Neural cell (in vitro differentiated cells): ENCODE data around the gene SLC2A10. TPM values are rescaled to one million over a fixed set of nuclear protein-coding genes. Genes with fewer than 3 reads are reported as not detected.

Experiments
- H2AFZ ChIP-seq: fragments of 200-600, 300-800 bp; sonication (generic), shearing (Covaris generic); 2 replicates; pipeline ENCODE4 v1.6.0; 2014; ENCODE audit warnings: low read depth, mild to moderate bottlenecking, antibody characterized with exemption, low read length, moderate library complexity
- H3F3A ChIP-seq: fragments of 200-600 bp; shearing (Covaris generic); 2 replicates; pipeline ENCODE4 v1.6.1; 2016; ENCODE audit warnings: mild to moderate bottlenecking, moderate library complexity, mixed read lengths, antibody characterized with exemption, low read length; ENCODE audit not compliant: insufficient read depth, poor library complexity, severe bottlenecking
- H3K27ac ChIP-seq: fragments of 200-600, 300-800 bp; sonication (generic), shearing (Covaris generic); 2 replicates; pipeline ENCODE4 v1.5.1; 2014; ENCODE audit warnings: mild to moderate bottlenecking, low read length, moderate library complexity
- H3K27me3 ChIP-seq: fragments of 300-800, 200-600 bp; sonication (generic), shearing (Covaris generic); 2 replicates; pipeline ENCODE4 v1.6.0; 2014; ENCODE audit warnings: mild to moderate bottlenecking, low read depth, low read length, moderate library complexity; ENCODE audit not compliant: insufficient read depth
- H3K36me3 ChIP-seq: fragments of 300-800, 200-600 bp; sonication (generic), shearing (Covaris generic); 2 replicates; pipeline ENCODE4 v1.5.1; 2014; ENCODE audit warnings: mild to moderate bottlenecking, antibody characterized with exemption, low read length, moderate library complexity; ENCODE audit not compliant: insufficient read depth
- H3K4me2 ChIP-seq: fragments of 300-800, 200-600 bp; sonication (generic), shearing (Covaris generic); 2 replicates; pipeline ENCODE4 v1.6.0; 2014; ENCODE audit warnings: mild to moderate bottlenecking, low read length
- H3K4me3 ChIP-seq: fragments of 300-800, 200-600 bp; sonication (generic), shearing (Covaris generic); 2 replicates; pipeline ENCODE4 v1.5.1; 2014; ENCODE audit warnings: mild to moderate bottlenecking, low read length, moderate library complexity
- H3K79me2 ChIP-seq: fragments of 200-600 bp; shearing (Covaris generic); replicated peaks from 2 replicates; pipeline ENCODE4 v1.6.0; 2014; ENCODE audit warnings: mild to moderate bottlenecking, low read length, moderate library complexity; ENCODE audit not compliant: insufficient read depth
- H3K9ac ChIP-seq: fragments of 300-800, 200-600 bp; sonication (generic), shearing (Covaris generic); 2 replicates; pipeline ENCODE4 v1.6.1; 2016; ENCODE audit warnings: mild to moderate bottlenecking, low read length, mixed read lengths
- H3K9me2 ChIP-seq: fragments of 200-600 bp; shearing (Covaris generic); 2 replicates; pipeline ENCODE4 v1.6.1; 2016; ENCODE audit warnings: mild to moderate bottlenecking, low read length, mixed read lengths; ENCODE audit not compliant: insufficient read depth
- H3K9me3 ChIP-seq: fragments of 200-600, 300-800 bp; sonication (generic), shearing (Covaris generic); 2 replicates; pipeline ENCODE4 v1.6.1; 2016; ENCODE audit warnings: mild to moderate bottlenecking, mixed run types, low read length, moderate library complexity, mixed read lengths
- H4K20me1 ChIP-seq: fragments of 200-600 bp; shearing (Covaris generic); 2 replicates; pipeline ENCODE4 v1.6.1; 2016; ENCODE audit warnings: mild to moderate bottlenecking, mixed run types; ENCODE audit not compliant: insufficient read depth
- EP300 ChIP-seq: fragments of 450-650 bp; conservative IDR thresholded peaks from 2 replicates; pipeline ENCODE4 v1.6.1; 2014; ENCODE audit warnings: antibody characterized with exemption, mild to moderate bottlenecking, moderate library complexity; ENCODE audit not compliant: poor library complexity, severe bottlenecking
- EZH2 ChIP-seq: fragments of 200-600, 300-800 bp; shearing (Covaris generic), sonication (generic); IDR thresholded peaks from 2 replicates; pipeline ENCODE4 v1.6.1; 2014; ENCODE audit warnings: antibody characterized with exemption, low read length, borderline replicate concordance, mild to moderate bottlenecking; ENCODE audit not compliant: insufficient read depth, poor library complexity, severe bottlenecking
- MXI1 ChIP-seq: fragments of 450-650 bp; conservative IDR thresholded peaks from 2 replicates; pipeline ENCODE4 v1.6.1; 2014; ENCODE audit warnings: antibody characterized with exemption, mild to moderate bottlenecking; ENCODE audit not compliant: poor library complexity, severe bottlenecking
- POLR2AphosphoS5 ChIP-seq: IDR thresholded peaks from 2 replicates; pipeline ENCODE4 v1.6.1; 2012
- RAD21 ChIP-seq: fragments of 450-650 bp; conservative IDR thresholded peaks from 2 replicates; pipeline ENCODE4 v1.6.1; 2014; ENCODE audit warnings: antibody characterized with exemption, mild to moderate bottlenecking, moderate library complexity
- SMC3 ChIP-seq: fragments of 450-650 bp; conservative IDR thresholded peaks from 2 replicates; pipeline ENCODE4 v1.6.1; 2014; ENCODE audit warnings: antibody characterized with exemption, mild to moderate bottlenecking, moderate library complexity; ENCODE audit not compliant: poor library complexity
- TAF1 ChIP-seq: IDR thresholded peaks from 2 replicates; pipeline ENCODE4 v1.6.1; 2012; ENCODE audit warnings: low read depth
- polyA plus RNA-seq: library from polyadenylated mRNA; depleted of rRNA; stranded (reverse); fragments of >200 nt; gene quantifications from 2 replicates; pipeline ENCODE4 v1.2.3, GENCODE V29; 2014
- TF ChIP-seq, protein P1 (sequence below): fragments of 450-650 bp; IDR thresholded peaks from 2 replicates; pipeline ENCODE4 v1.5.1; 2014; ENCODE audit warnings: antibody characterized with exemption, mild to moderate bottlenecking, moderate library complexity; ENCODE audit not compliant: poor library complexity, severe bottlenecking
- TF ChIP-seq, protein P2 (sequence below): IDR thresholded peaks from 2 replicates; pipeline ENCODE4 v1.6.1; 2012; ENCODE audit warnings: borderline replicate concordance

Gene SLC2A10
- polyA plus RNA-seq, 1 donor from 2014 or later = not detected

DNA sequence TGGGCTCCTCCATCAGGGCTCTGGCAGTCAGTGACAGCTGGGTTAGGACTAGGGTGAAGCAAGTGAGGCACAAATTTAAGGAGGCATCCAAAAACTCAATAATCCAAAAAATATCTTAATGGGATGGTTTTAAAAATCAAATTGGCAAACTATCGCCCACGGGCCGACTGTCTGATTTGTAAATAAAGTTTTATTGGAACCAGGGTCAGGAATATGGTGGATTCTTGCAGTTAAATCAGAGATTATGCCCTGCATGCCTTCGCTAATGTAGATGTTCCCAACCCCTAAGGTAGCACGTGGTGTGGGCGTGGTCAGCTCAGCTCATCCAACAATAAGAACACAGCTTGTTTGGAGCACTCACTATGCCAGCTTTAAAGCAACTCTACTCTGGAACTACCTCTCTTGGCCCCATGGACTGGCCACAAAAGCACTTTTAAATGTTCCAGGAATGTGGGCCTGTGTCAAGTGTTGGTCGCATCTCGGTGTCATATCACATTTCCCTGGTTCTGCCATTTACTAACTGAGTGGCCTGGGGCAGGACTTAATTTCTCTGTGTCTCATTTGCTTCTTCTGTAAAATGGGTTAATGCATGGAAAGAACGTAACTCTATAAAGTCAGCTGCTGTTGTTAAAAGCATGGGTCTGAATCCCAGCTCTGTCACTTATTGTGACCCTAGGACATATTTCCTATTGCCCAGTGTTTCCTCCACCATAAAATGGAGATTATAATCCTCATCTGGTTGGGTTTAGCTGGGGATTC, 27.2 kb upstream of the SLC2A10 start:
- no peak overlapping the region for H2AFZ ChIP-seq
- no peaks in the 10 kb centered on the region for H3K27me3 ChIP-seq
- H3K79me2 ChIP-seq = peaks cover 29% of the 10 kb centered on the region
- no peak for TF ChIP-seq SMC3
- no peaks in the 10 kb centered on the region for H4K20me1 ChIP-seq
- no peaks in the 10 kb centered on the region for H3F3A ChIP-seq
- H3K9ac ChIP-seq = no peak overlapping the region
- H3K9me3 ChIP-seq = no peaks in the 10 kb centered on the region
- no peaks in the 10 kb centered on the region for H3K9me2 ChIP-seq
- H3K27ac ChIP-seq = no peak overlapping the region
- no peak overlapping the region for H3K4me3 ChIP-seq
- H3K36me3 ChIP-seq = peaks cover 5% of the 10 kb centered on the region
- no peak overlapping the region for H3K4me2 ChIP-seq

DNA sequence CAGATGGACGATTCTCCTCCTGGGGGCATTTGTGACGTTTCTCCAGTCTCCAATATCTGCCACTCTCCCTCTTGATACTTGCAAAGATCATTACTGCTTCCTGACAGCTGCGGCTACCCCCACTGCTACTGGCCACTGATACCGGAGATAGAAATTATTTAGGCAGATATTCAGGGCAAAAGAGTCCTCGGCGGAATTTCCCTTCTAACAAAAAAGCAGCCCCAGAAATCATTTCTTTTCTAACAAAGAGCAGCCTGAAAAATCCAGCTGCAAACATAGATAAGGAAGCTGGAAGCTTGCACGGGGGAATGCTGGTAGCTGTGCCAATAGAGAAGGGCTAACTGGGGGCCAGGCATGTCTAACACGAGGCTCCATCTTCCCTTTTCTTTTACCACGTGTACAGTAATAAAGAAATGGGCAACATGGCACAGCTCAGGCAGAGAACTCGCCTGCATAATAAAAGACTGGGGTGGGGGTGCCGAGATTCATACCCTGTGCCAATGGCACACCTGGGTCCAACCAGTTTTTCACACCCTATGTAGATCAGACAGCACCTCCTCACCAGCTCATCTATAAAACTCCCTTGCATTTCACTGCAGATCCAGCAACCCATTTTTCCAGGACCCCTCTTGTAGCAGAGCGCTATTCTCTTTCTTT, 26.3 kb upstream of the SLC2A10 start:
- Histone ChIP-seq H3K27ac (no peak overlapping the region), H3K9me2 (no peaks in the 10 kb centered on the region), H3K9ac (no peak overlapping the region), H3K36me3 (peaks cover 5% of the 10 kb centered on the region), H2AFZ (no peak overlapping the region), H3K9me3 (no peaks in the 10 kb centered on the region), H3K4me2 (no peak overlapping the region), H3K4me3 (no peak overlapping the region), H4K20me1 (no peaks in the 10 kb centered on the region), H3K27me3 (no peaks in the 10 kb centered on the region), H3K79me2 (peaks cover 38% of the 10 kb centered on the region), H3F3A (peaks cover 2% of the 10 kb centered on the region)
- TF ChIP-seq, protein P1, sequence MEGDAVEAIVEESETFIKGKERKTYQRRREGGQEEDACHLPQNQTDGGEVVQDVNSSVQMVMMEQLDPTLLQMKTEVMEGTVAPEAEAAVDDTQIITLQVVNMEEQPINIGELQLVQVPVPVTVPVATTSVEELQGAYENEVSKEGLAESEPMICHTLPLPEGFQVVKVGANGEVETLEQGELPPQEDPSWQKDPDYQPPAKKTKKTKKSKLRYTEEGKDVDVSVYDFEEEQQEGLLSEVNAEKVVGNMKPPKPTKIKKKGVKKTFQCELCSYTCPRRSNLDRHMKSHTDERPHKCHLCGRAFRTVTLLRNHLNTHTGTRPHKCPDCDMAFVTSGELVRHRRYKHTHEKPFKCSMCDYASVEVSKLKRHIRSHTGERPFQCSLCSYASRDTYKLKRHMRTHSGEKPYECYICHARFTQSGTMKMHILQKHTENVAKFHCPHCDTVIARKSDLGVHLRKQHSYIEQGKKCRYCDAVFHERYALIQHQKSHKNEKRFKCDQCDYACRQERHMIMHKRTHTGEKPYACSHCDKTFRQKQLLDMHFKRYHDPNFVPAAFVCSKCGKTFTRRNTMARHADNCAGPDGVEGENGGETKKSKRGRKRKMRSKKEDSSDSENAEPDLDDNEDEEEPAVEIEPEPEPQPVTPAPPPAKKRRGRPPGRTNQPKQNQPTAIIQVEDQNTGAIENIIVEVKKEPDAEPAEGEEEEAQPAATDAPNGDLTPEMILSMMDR = no peak
- TF ChIP-seq EZH2 (no peak), MXI1 (no peak), TAF1 (no peak), POLR2AphosphoS5 (no peak), EP300 (no peak), RAD21 (no peak), SMC3 (no peak)
- TF ChIP-seq, protein P2, sequence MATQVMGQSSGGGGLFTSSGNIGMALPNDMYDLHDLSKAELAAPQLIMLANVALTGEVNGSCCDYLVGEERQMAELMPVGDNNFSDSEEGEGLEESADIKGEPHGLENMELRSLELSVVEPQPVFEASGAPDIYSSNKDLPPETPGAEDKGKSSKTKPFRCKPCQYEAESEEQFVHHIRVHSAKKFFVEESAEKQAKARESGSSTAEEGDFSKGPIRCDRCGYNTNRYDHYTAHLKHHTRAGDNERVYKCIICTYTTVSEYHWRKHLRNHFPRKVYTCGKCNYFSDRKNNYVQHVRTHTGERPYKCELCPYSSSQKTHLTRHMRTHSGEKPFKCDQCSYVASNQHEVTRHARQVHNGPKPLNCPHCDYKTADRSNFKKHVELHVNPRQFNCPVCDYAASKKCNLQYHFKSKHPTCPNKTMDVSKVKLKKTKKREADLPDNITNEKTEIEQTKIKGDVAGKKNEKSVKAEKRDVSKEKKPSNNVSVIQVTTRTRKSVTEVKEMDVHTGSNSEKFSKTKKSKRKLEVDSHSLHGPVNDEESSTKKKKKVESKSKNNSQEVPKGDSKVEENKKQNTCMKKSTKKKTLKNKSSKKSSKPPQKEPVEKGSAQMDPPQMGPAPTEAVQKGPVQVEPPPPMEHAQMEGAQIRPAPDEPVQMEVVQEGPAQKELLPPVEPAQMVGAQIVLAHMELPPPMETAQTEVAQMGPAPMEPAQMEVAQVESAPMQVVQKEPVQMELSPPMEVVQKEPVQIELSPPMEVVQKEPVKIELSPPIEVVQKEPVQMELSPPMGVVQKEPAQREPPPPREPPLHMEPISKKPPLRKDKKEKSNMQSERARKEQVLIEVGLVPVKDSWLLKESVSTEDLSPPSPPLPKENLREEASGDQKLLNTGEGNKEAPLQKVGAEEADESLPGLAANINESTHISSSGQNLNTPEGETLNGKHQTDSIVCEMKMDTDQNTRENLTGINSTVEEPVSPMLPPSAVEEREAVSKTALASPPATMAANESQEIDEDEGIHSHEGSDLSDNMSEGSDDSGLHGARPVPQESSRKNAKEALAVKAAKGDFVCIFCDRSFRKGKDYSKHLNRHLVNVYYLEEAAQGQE = no peak
